Vein endothelial cell (primary cell): ENCODE measurements around the gene ARL5B. TPM values are rescaled to one million over a fixed set of nuclear protein-coding genes. Genes with fewer than 3 reads are reported as not detected.

Experiments
- total RNA-seq: library from RNA; depleted of rRNA; stranded (reverse); fragments of >200 nt; gene quantifications from 2 replicates; pipeline ENCODE4 v1.2.3, GENCODE V29; 2012

Gene ARL5B
- total RNA-seq = 29.7 and 34.1 TPM in 2 replicates

GRCh38 chr10:18659125-18659818 lies at the start of gene ARL5B:
TSS of gene ARL5B (plus strand) at chr10:18659431. CDS start at chr10:18659638, 207 bp downstream.

GRCh38 chr10:18651324-18652007 lies 7.8 kb upstream of the ARL5B start, which contains the start of gene NSUN6:
TSS of gene NSUN6 (minus strand) at chr10:18651587. CDS start at chr10:18651203, 384 bp downstream.

Other genes with a start within 250 kb of the ARL5B start
- 6.6 and 8.5 TPM in 2 replicates for gene NSUN6, start 7.8 kb upstream of the ARL5B start, total RNA-seq